D721Med (cell line): Measurements from ENCODE around the gene ARHGAP6.
"Not testable (repeated sequence)": the region's sequence is repeated elsewhere in the genome, so short reads cannot be mapped to it uniquely, and the experiment has no call there.

Experiments
- DNase-seq: peaks from one replicate; pipeline ENCODE4 v3.0.0; 2011; ENCODE audit warnings: low spot score; ENCODE audit not compliant: insufficient read length
- FAIRE-seq: peaks from 2 replicates; lab custom pipeline; 2011; peaks lifted over from hg19 to GRCh38; lab: Jason Lieb, UNC
- CTCF ChIP-seq: IDR thresholded peaks from 2 replicates; pipeline ENCODE4 v1.5.1; 2012; ENCODE audit warnings: mild to moderate bottlenecking, control low read depth; ENCODE audit not compliant: insufficient read depth; ENCODE audit errors: missing control alignments

The ARHGAP6 gene

DNA sequence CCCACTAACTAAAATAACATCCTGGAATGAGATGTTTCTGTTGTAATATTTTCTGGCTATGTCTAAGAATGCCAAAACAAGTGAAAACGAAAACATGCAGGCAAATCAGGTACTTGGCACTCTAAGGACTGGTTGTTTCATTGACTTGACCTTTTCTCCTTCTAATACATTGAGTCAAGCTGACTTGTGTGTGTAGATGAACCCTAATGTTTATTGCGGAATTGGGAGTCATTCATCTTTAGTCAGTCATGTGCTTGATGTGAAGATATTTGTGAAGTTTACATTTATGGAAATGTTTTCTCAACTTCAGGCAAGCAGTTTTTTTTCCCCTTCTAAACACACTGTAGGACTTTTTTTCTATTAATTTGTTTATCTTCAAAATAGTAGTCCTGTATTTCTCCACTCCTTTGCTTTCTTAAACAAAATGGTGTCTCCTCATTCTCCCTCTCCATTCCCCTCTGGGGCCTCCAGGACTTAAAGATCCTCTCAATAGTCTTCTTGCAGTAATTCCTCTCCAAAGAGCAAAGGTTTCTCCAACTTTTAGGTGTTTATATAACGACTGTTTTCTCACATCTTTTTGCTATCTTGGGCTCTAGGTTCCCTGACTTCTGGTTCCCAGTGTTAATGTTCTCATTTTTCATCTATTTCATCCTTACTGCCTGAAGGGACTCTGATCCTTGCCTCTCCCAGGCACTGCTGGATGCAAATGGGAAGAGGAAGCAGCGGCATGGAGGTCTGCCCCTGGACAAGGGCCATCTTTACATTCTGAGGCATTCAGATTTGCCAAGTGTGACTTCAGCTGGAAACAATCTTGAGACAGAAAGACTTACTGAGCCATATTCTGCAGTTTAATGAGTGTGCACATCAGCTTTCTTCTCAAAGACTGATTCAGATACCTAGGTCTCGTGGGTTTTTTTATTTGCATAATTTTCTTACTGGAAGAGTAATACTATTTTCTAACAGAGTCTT, 166.4 kb downstream of the ARHGAP6 start:
- DNase-seq, result no peak
- FAIRE-seq, result no peak
- TF ChIP-seq CTCF, result no peak

GRCh38 chrX:11491375-11491774, 174.3 kb downstream of the ARHGAP6 start:
- DNase-seq, FAIRE-seq: not testable (repeated sequence)

GRCh38 chrX:11484290-11484689, 181.4 kb downstream of the ARHGAP6 start:
- DNase-seq (no peak), FAIRE-seq (no peak)
- TF ChIP-seq CTCF, result no peak

GRCh38 chrX:11481035-11481434, 184.7 kb downstream of the ARHGAP6 start:
- TF ChIP-seq CTCF, result no peak
- FAIRE-seq, result no peak
- DNase-seq, result no peak

DNA sequence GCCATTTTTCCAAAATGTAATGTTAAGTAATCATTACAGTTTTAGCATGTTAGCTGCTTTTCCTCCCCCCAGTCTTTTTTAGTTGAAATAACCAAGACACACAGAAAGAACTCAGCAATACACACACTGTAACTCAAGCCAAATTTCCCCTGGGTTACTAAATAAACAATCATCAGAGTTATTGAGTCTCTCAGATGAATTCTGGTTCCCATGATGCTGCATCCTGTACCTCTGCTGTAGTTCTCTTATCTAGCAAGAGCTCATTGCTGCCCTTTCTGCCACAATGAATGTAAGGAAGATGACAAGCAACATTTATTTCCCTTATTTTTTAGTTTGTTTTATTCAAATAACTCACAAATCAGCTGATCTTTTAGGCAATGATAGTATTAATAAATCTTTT, 185.1 kb downstream of the ARHGAP6 start:
- DNase-seq, result no peak
- no peak for TF ChIP-seq CTCF
- no peak for FAIRE-seq

DNA sequence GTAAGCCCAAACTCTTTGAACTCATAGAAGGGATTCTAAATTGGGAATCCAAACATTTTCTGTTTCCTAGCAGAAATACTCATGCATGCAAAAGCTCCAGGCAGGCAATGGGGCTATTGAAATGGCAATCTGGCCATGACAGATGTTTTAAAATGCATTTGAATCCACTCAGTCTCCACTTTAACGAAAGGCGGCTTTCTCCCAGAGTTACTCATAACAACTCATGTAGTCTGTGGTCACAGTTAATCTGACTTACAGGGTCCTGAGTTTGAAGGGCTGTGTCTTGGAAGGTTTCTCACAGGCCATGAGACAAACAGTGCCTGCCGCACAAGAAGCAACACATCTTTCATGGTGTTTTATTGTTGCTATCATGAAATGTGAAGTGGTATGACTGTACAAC, 186.8 kb downstream of the ARHGAP6 start:
- FAIRE-seq, result no peak
- TF ChIP-seq CTCF, result no peak
- DNase-seq, result no peak

- DNase-seq (no peak), FAIRE-seq (no peak)
- TF ChIP-seq CTCF, result no peak
Observed at GRCh38 chrX:11478026-11478425, 187.7 kb downstream of the ARHGAP6 start.
